ENCODE results near the gene CETN1. TPM values are rescaled to one million over a fixed set of nuclear protein-coding genes. Genes with fewer than 3 reads are reported as not detected.
A peak's percentile ranks its signal among the peaks of the same experiment; 100 is the strongest.

The CETN1 gene
- total and polyA plus RNA-seq, 2 experiments from 2014 or later: not detected

- Histone ChIP-seq H3K4me3 (no peak overlapping the region), H3K4me1 (ENCODE audit: low read depth) (no peaks in the 10 kb centered on the region), H3K9me3 (ENCODE audit: low read depth) (no peaks in the 10 kb centered on the region), H3K27me3 (no peaks in the 10 kb centered on the region), H3K36me3 (no peaks in the 10 kb centered on the region), H3K27ac (no peak overlapping the region)
- DNase-seq (ENCODE audit: low read depth in 1 of 2, low spot score in 1 of 2): no peak
- no peak for TF ChIP-seq CTCF (IDR thresholded peaks at IDR 0.05; ENCODE audit: low read depth, low read length)
Observed at GRCh38 chr18:615773-616172, 35.6 kb downstream of the CETN1 start.

GRCh38 chr18:616380-616995, 36.3 kb downstream of the CETN1 start:
- Histone ChIP-seq H3K9me3 (ENCODE audit: low read depth) (no peaks in the 10 kb centered on the region), H3K4me3 (no peak overlapping the region), H3K4me1 (ENCODE audit: low read depth) (no peaks in the 10 kb centered on the region), H3K27ac (no peak overlapping the region), H3K27me3 (no peaks in the 10 kb centered on the region), H3K36me3 (no peaks in the 10 kb centered on the region)
- DNase-seq (ENCODE audit: low read depth in 1 of 2, low spot score in 1 of 2): peak; percentile 59 to 79
- TF ChIP-seq CTCF (IDR thresholded peaks at IDR 0.05; ENCODE audit: low read depth, low read length): peak; percentile 67

- no peak for TF ChIP-seq CTCF (IDR thresholded peaks at IDR 0.05; ENCODE audit: low read depth, low read length)
- no peak overlapping the region for H3K27ac ChIP-seq
Observed at GRCh38 chr18:617970-618504, 37.9 kb downstream of the CETN1 start.

GRCh38 chr18:618618-619017, 38.4 kb downstream of the CETN1 start:
- Histone ChIP-seq H3K9me3 (ENCODE audit: low read depth) (no peaks in the 10 kb centered on the region), H3K4me3 (no peak overlapping the region), H3K4me1 (ENCODE audit: low read depth) (no peaks in the 10 kb centered on the region), H3K36me3 (no peaks in the 10 kb centered on the region), H3K27me3 (no peaks in the 10 kb centered on the region), H3K27ac (no peak overlapping the region)
- no peak for DNase-seq (ENCODE audit: low read depth in 1 of 2, low spot score in 1 of 2)
- TF ChIP-seq CTCF (IDR thresholded peaks at IDR 0.05; ENCODE audit: low read depth, low read length): no peak

More at GRCh38 chr18:617970-618504, 37.9 kb downstream of the CETN1 start:
- Histone ChIP-seq H3K4me1 (ENCODE audit: low read depth) (no peaks in the 10 kb centered on the region), H3K36me3 (no peaks in the 10 kb centered on the region), H3K27me3 (no peaks in the 10 kb centered on the region), H3K9me3 (ENCODE audit: low read depth) (no peaks in the 10 kb centered on the region), H3K4me3 (no peak overlapping the region)
- DNase-seq (ENCODE audit: low read depth in 1 of 2, low spot score in 1 of 2): no peak

- H3K4me1 ChIP-seq (ENCODE audit: low read depth): no peaks in the 10 kb centered on the region
- H3K36me3 ChIP-seq: no peaks in the 10 kb centered on the region
- H3K4me3 ChIP-seq: no peak overlapping the region
- H3K9me3 ChIP-seq (ENCODE audit: low read depth): no peaks in the 10 kb centered on the region
- no peak for TF ChIP-seq CTCF (IDR thresholded peaks at IDR 0.05; ENCODE audit: low read depth, low read length)
- no peaks in the 10 kb centered on the region for H3K27me3 ChIP-seq
- no peak overlapping the region for H3K27ac ChIP-seq
- peak in 1 of 2 donors; percentile 51 for DNase-seq (ENCODE audit: low read depth in 1 of 2, low spot score in 1 of 2)
Observed at GRCh38 chr18:621291-622043, 41.3 kb downstream of the CETN1 start.

All from cardiac muscle cell (in vitro differentiated cells and primary cell).